Measurements from ENCODE around the gene IER2.
A peak's percentile ranks its signal among the peaks of the same experiment; 100 is the strongest.
"Not testable (repeated sequence)": the region's sequence is repeated elsewhere in the genome, so short reads cannot be mapped to it uniquely, and the experiment has no call there.

The IER2 gene

GRCh38 chr19:13139633-13140311, 10.4 kb upstream of the IER2 start:
- DNase-seq (ENCODE audit: low read depth) = no peak

- no peak for DNase-seq (ENCODE audit: low read depth)
Measured at GRCh38 chr19:13146763-13147563, 3.2 kb upstream of the IER2 start.

- DNase-seq (ENCODE audit: low read depth) = not testable (repeated sequence)
Measured at GRCh38 chr19:13149173-13149627, 1.0 kb upstream of the IER2 start.

GRCh38 chr19:13149628-13150186, 504 bp upstream of the IER2 start:
- no peak for DNase-seq (ENCODE audit: low read depth)

- DNase-seq (ENCODE audit: low read depth) = no peak
Measured at GRCh38 chr19:13150931-13151604, 857 bp downstream of the IER2 start.

GRCh38 chr19:13151605-13152355, 1.6 kb downstream of the IER2 start:
- no peak for DNase-seq (ENCODE audit: low read depth)

DNA sequence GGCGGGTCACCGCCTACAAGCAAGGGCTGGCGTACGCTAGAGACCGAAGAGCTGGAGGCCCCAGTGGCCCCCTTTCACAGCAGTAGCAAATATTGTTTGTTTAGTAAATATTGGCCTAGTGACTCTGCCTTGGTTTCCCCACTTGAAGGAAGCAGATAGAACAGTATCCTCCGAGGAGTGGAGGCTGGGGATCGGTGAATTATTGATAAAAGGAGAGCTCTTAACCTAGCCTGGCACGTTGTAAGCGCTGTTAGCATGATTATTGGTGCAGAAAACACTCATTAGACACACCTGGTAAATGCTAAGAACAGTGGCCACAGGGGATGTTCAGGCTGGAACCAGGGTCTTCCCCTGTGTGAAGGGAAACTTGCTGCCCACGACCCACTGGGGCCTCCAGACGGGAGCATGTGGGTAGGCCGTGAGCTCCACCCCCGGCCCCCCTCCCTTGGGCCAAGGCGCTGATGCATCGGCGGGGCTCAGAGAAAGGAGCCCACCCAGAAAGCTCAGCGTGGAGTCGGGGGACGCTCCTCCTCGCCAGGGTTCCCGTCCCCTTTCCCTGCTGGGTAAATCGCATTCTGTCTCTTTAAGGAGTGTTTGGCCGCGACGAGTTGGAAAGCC, 2.3 kb downstream of the IER2 start:
- DNase-seq (ENCODE audit: low read depth) = no peak

DNA sequence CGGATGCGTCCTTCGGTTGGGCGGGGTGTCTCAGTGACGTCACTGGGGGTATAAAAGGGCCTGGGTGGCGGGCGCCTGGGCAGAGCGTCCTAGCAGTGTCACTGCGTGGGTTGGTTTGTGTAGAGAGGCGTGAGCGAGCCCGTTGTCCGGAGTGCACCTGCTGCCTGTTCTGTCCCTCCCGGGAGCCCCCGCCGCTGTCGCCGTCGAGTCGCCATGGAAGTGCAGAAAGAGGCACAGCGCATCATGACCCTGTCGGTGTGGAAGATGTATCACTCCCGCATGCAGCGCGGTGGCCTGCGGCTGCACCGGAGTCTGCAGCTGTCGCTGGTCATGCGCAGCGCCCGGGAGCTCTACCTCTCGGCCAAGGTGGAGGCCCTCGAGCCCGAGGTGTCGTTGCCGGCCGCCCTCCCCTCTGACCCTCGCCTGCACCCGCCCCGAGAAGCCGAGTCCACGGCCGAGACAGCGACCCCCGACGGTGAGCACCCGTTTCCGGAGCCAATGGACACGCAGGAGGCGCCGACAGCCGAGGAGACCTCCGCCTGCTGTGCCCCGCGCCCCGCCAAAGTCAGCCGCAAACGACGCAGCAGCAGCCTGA, 2.9 kb downstream of the IER2 start:
- DNase-seq (ENCODE audit: low read depth) = no peak

- no peak for DNase-seq (ENCODE audit: low read depth)
Measured at GRCh38 chr19:13153569-13154240, 3.5 kb downstream of the IER2 start.

GRCh38 chr19:13154241-13154778, 4.1 kb downstream of the IER2 start:
- DNase-seq (ENCODE audit: low read depth) = peak; percentile 82

DNA sequence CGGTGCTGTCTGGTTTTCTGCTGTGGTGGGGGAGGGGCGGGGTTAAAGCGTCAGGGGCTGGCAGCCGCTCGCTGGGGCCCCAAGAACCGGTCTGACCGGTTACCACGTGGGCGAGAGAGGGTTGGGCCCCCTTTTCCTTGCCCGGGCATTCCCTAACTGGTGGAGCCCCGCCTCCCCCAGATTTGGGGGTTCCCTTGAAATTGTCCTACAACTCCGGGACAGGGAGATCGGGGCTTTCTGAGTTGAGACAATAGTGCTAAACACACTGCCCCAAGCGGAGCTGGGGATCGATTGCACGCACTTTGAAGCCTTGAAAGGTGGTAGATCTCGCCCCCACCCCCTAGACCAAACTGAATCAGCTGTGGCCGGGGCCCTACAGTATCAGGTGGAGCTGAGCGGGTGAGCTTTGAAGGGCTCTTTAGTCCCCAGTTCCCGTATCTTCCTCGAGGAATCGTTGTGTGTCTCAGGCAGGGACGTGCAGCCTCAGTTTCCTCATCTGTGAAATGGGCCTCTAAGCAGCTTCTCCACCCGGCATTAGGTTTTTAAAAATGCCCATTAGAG, 4.8 kb downstream of the IER2 start:
- no peak for DNase-seq (ENCODE audit: low read depth)

DNA sequence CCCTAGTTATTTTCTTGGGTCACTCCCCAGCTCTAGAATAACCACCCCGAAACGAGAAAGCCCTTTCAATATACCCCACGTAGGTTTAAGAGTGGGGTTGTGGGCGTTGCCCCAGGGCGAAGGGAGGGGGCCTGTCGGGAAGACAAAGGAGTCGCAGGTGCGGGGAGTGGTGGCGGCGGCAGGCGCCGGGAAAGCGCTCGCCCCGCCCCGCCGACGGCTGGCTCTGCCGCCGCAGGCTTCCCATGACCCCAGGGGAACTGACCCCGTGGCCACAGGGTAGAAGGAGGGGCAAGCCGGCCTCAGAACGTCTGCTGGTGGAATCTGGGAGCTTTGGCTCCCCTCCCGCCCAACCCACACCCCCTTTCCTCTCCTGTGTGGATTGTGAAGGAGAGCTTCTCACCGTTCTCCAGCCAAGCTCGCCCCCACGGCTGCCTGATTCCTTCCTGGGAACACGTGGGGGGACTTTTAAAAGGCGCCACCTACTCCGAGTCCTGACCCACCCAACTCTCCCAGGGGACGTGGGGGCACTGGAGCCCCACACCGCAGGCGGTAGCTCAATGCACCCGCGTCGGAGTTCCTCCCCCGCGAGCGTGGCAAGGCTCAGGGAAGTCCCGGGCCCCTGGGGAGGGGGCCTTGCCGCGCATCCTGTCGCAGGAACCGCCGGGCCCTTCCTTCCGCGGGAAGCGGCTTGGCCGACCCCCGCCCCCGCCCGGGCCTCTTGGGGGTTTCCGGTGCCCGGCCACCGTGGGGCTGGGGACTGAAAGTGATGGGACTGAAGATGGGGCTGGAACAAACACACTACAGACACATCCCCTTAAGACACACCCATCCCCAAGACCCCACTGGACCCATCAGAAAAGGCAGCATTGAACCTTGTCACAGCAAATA, 5.5 kb downstream of the IER2 start:
- DNase-seq (ENCODE audit: low read depth) = no peak

- DNase-seq (ENCODE audit: low read depth) = no peak
Measured at GRCh38 chr19:13159713-13160112, 9.5 kb downstream of the IER2 start.

GRCh38 chr19:13160557-13160956, 10.3 kb downstream of the IER2 start:
- DNase-seq (ENCODE audit: low read depth) = no peak

DNA sequence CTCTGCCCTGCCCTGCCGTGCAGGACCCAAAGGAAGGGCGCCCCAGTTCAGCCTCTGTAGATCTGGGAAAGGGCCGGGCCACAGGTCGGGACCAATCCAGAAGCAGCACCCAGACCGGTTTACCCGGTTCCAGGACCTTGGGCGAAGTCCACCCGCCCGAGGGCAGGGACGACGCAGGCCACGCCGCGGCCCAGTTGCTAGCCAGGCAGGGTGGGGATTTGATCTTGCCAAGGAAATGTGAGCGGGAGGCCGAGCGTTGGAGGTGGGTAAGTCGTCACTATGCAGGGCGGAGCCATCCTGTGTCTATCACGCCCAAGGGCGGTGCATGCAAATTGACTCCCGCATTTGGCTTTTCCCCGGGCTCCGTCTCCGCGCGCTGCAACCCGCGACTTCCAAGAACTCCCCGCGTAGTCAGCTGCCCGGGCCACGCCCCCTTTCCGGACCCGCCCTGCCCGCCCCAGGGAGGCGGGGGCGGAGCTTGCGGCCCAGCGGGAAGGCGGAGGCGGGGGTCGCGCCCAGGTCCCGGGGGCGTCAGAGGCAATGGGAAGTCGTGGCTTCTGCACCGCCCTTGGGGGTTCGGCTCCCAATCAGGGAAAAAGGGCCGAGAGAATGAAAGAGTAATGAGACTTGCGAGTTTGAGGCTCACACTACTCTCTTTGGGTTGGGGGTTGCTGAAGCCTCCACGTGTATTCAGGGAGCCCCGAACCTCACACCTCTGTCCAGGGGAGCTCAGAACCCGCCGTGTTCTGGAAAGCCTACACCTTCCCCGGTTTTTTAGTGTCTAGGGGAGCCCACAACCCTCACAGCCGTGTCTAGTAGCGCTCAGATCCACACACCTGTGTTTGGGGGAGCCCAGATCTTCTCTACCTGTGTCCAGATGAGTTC, 12.8 kb downstream of the IER2 start:
- peak; percentile 90 for DNase-seq (ENCODE audit: low read depth)

- no peak for DNase-seq (ENCODE audit: low read depth)
Measured at GRCh38 chr19:13163609-13164342, 13.6 kb downstream of the IER2 start.

Measured in non-pigmented ciliary epithelial cell (primary cell).